Kasumi-1 (cell line): Measurements from ENCODE around the gene ADSL.
A peak's percentile ranks its signal among the peaks of the same experiment; 100 is the strongest.
"Not testable (repeated sequence)": the region's sequence is repeated elsewhere in the genome, so short reads cannot be mapped to it uniquely, and the experiment has no call there.

ENCODE experiments used
- DNase-seq, 2 experiments: peaks; one replicate each; lab custom pipeline; 2025; lab: John Stamatoyannopoulos, UW

Gene ADSL

DNA sequence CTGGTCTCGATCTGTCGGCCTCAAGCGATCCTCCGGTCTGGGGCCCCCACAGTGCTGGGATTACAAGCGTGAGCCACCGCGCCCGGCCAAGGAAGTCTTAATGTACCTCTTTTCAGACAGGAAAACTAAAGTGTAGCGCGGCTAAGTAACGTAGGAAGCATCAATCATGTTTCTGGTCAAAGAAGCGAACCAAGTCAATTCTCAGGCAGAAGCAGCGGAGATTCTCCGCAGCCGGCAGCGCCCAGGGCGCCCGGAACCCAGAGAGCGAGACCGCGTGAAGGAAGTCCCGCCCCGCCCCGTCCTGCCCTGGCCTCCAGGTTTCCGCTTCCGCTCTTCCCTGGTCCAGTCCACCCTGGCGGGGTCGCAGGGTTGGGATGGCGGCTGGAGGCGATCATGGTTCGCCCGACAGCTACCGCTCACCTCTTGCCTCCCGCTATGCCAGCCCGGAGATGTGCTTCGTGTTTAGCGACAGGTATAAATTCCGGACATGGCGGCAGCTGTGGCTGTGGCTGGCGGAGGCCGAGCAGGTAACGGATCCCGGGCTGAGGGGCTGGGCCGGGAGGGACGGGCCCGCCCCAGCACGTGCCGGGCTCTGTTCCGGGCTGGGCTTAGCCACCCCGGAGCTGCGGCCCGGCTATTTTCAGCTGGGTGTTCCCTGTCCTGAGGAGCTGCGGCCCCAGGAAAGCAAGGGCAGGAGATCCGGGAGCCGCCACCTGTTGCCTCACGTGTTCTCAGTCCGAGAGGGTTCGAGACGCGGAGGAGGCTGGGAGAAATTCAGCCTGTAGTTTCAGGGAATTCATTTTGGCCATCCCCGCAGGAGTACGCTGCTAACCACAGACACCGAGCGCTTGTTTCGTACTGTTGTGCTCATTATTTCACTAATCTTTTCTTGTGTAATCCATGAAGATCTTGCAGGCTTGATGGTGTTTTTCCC is at the start of gene ADSL:
TSS of gene ADSL (plus strand) at position 316 of the 934 bp plus-strand sequence. CDS start at position 375, 59 bp downstream.
- DNase-seq, result peak; percentile 90

DNA sequence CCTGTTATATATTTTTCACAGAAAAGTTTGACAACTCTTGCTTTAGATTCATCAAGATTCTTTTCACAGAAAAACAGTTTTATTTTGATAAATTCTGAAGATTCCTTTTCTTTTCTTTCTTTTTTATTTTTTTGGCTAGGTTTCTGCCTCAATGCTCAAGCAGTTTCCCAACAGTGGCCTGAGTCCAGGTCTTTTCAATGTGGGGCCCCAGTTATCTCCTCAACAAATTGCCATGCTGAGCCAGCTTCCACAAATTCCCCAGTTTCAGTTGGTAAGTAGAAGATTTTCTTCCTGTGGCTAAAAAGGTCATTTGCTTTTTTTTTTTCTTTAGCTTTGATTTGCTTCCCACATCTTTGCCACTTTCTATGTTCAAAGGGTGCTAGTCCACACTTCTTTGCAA is 46.0 kb upstream of the ADSL start:
- DNase-seq, result no peak

DNA sequence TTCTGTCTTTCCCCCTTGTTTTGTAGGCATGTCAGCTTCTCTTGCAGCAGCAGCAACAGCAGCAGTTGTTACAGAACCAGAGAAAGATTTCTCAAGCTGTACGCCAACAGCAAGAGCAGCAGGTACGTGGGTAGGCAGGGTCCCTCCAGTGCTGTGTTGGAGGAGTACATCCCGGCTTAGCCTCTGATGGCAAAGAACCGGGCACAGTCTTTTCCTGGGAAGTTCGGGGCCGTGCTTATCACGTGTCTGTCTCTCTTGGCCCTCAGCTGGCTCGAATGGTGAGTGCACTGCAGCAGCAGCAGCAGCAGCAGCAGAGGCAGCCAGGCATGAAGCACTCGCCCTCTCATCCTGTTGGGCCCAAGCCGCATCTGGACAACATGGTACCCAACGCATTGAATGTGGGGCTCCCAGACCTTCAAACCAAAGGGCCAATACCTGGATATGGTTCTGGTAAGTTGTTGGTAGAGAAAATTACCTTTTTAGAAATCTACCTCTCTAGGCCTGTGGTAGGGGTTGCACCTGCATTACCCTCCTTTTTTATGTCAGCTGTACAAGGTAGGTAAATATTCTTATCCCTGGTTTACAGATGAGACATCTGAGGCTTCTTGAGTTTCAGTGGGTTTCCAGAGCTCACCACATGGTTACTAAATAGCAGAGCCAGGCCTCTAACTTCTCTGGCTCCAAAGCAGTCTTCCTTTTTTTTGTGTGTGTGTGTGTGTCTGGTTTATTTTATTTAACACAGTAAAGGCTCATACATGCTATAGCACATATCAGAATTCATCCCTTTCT is 45.2 kb upstream of the ADSL start:
- DNase-seq, result no peak

- no peak for DNase-seq
Observed at GRCh38 chr22:40302149-40302548, 44.2 kb upstream of the ADSL start.

GRCh38 chr22:40305625-40306024 is 40.7 kb upstream of the ADSL start:
- no peak for DNase-seq

DNA sequence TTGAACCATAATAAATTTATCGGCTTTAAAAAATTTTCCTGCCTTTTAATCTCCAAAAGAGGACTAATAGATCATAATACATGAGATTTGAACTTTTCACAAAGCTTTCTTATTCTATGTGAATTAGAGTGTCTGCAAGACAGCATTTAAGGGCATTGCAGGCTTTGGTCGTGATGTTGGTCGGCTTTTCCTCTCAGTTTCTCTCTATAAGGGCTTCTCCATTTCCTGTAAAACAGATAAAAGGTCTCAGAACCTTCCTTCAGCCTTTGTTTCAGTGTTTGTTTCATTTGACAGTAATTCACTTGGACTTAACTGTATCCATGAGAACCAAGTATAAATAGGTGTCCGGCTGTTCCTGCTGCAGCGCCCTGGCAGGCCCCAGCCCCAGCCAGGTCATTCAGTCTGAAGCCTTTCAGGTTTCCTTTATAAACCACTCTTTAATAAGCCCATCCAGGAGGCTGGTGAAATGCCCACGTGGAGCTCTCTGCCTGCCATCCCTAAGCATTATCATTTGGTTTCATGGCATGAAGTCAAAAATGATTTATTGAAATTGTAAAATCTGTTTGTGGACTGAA is 37.2 kb upstream of the ADSL start:
- DNase-seq, result no peak

DNA sequence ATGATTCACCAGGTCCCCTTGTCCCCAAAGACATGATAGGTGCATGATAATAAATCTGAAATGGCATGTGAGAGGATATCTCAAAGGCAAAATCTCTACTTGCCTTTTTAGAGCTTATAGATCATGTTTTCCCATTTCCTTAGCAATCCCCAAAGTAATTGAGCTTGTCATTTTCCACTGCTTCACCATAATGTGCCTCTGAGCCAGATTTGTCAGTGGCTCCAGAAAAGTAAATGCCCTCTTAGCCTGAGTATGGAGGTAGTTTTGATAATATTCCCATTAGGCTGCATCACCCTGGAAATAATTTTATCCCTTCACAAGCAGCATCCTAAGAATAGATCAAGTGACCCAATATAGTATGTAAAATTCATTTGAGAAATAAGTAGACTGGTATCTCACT is 36.7 kb upstream of the ADSL start:
- no peak for DNase-seq

GRCh38 chr22:40310081-40310767 is 36.1 kb upstream of the ADSL start:
- DNase-seq, result no peak

DNA sequence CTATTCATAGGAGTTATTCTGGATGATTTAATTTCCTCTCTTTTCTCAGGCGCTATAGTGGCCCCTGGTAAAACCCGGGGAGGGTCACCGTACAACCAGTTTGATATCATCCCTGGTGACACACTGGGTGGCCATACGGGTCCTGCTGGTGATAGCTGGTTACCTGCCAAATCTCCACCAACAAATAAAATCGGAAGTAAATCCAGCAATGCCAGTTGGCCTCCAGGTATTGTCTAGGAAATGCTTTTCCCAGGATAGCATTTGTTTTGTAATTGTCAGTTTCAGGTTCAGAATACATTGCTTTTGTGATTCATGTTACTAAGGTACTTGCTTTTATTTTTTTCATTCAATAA is 35.6 kb upstream of the ADSL start:
- DNase-seq, result no peak

GRCh38 chr22:40311646-40312045 is 34.7 kb upstream of the ADSL start:
- not testable (repeated sequence) for DNase-seq

DNA sequence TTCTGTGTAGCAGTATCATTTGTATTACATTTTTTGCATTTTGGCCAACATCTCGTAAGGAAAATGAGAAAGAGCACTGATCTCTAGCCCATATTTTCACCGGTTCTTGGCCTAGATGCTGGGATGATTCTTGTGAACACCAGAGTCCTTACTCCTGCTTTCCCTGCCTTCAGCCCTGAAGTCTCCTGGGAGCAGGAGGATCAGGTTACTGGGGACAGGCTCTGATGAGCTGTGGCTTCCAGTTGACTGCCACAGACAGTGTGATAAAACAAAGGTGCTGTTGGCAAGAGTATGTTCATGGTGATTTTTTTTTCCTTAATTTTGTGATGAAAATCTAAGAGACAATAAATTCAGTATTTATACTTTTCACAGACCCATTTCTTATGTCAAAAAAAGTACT is 34.2 kb upstream of the ADSL start:
- DNase-seq, result no peak

GRCh38 chr22:40313007-40313406 is 33.3 kb upstream of the ADSL start:
- peak; percentile 34 to 46 for DNase-seq

GRCh38 chr22:40314041-40314440 is 32.3 kb upstream of the ADSL start:
- no peak for DNase-seq

GRCh38 chr22:40320687-40321086 is 25.6 kb upstream of the ADSL start:
- no peak for DNase-seq

- no peak for DNase-seq
Observed at GRCh38 chr22:40322021-40322420, 24.3 kb upstream of the ADSL start.

DNA sequence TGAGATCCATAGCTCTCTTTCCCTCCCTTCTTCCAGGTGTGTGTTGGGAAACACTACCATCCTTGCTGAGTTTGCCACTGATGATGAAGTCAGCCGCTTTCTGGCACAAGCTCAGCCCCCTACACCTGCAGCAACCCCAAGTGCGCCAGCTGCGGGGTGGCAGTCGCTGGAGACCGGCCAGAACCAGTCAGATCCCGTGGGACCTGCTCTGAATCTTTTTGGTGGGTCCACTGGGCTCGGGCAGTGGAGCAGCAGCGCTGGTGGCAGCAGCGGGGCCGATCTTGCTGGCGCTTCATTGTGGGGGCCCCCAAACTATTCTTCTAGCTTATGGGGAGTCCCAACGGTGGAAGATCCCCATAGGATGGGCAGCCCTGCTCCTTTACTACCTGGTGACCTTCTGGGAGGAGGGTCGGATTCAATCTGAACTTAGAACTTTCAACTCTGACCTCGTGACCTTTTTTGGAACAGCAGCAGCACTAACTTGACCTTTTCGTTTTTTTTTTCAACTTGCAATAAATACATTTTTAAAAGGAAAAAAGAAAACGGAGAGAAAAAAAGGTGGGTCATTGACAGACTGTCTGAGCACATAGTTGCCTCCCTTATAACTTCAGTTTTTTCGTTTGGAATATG is 23.4 kb upstream of the ADSL start:
- no peak for DNase-seq

GRCh38 chr22:40323681-40324171 is 22.6 kb upstream of the ADSL start:
- DNase-seq, result no peak

GRCh38 chr22:40324468-40325305 is 21.6 kb upstream of the ADSL start:
- DNase-seq, result no peak

DNA sequence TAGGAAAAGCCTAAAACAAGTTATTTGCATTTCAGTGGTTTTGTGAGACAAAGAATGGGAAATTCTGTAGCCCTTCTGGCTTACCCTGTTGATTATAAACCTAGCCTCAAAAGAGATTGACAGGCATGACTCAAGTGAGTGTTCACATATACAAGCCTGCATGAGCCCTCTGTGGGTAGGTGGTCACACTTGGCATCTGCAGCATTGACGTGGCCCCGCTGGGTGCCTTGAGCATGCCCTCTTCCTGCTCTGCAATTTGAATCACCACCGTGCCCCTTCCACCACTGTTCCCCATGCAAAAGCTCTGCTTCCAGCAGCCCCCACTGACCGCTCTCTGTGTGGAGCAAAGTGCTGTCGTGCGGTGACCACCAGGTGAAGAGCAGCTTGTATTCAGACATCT is 21.0 kb upstream of the ADSL start:
- DNase-seq, result no peak

DNA sequence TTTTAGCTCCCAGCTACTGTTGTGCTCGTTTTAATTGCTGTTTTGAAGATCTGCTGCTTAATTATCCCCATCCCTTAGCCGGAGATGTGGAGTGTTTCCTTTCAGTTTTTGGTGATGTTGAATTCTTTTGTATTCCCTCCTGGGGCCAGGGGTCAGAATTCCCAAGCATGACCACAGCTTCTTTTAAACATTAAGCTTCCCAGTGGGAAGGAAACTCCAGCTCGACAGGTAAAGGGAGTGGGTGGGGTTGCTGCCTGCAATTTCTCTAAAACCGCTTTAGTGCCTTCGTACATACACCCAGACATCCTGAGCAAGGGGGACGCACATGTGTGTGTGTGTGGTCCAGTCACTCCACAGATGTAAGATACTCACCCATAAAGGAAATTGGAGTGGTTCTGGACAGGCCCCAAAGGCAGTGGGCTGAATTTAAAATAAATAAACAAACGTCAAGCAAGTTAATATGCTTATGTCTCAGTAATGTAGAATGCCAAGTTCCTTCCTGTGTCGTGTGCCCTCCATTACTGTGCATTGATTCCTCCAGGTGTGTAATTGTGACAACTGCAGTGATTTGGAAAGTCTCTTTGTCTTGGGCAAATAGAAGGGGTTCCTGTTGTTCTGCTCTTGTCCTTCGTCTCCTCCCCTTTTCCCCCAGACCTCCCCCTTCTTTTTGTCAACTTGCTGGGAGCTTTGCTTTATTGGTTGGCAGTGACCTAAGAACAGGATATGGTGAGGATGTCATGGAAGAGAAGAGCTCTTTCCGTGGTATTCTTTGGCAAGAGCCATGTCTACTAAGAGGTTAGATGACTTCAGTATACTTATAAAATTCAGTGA is 19.2 kb upstream of the ADSL start:
- DNase-seq, result no peak
